Measurements from ENCODE around the gene SMPDL3B. TPM values are rescaled to one million over a fixed set of nuclear protein-coding genes. Genes with fewer than 3 reads are reported as not detected.

Gene SMPDL3B
- total RNA-seq, 2 donors from 2014 or later = 2.0 to 7.7 TPM

DNA sequence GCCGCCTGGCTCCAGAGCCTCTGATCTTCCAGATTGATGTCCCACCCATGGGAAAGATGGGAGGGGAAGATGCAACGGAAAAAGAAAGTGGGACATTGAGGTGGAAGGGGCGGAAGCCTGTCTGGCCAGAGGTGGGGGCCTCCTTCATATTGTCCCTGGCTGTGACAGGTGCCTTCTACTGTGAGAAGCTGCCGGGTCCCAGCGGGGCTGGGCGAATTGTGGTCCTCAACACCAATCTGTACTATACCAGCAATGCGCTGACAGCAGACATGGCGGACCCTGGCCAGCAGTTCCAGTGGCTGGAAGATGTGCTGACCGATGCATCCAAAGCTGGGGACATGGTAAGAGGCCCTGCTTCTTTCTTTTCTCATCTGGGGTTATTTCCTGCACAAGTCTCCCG is 19.4 kb downstream of the SMPDL3B start:
- intact Hi-C loops (cut with DNase I) = no loop called here
- H3K4me1 ChIP-seq (replicated peaks) = no peaks in the 10 kb centered on the region

DNA sequence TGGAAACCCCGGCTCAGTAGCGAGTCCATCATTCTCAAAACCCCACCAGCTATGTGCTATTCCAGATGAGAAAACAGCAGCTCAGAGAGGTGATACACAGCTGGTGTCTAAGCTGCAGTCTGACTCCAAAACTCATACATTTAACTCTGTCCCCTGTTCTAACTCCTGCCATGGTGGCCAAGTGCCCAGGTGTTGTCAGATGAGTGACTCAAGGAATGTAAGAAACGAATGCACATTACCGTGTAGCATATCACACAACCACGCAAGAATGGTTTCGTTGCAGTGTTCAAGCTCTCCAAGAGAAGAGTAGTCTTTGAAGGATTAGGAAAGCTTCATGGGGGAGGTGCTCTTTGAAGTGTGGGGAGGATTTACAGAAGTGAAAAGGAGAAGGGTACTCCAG is 20.3 kb downstream of the SMPDL3B start:
- Histone ChIP-seq H3K4me3 (no peak overlapping the region), H3K36me3 (no peaks in the 10 kb centered on the region), H3K4me1 (replicated peaks) (no peaks in the 10 kb centered on the region), H3K27me3 (replicated peaks; ENCODE audit: insufficient read depth) (no peaks in the 10 kb centered on the region), H3K27ac (no peak overlapping the region), H3K9me3 (no peaks in the 10 kb centered on the region)
- TF ChIP-seq, protein P1, sequence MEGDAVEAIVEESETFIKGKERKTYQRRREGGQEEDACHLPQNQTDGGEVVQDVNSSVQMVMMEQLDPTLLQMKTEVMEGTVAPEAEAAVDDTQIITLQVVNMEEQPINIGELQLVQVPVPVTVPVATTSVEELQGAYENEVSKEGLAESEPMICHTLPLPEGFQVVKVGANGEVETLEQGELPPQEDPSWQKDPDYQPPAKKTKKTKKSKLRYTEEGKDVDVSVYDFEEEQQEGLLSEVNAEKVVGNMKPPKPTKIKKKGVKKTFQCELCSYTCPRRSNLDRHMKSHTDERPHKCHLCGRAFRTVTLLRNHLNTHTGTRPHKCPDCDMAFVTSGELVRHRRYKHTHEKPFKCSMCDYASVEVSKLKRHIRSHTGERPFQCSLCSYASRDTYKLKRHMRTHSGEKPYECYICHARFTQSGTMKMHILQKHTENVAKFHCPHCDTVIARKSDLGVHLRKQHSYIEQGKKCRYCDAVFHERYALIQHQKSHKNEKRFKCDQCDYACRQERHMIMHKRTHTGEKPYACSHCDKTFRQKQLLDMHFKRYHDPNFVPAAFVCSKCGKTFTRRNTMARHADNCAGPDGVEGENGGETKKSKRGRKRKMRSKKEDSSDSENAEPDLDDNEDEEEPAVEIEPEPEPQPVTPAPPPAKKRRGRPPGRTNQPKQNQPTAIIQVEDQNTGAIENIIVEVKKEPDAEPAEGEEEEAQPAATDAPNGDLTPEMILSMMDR (IDR thresholded peaks at IDR 0.05) = no peak
- TF ChIP-seq POLR2A (IDR thresholded peaks at IDR 0.05) (no peak), POLR2AphosphoS5 (IDR thresholded peaks at IDR 0.05) (no peak)
- WGBS = 87% methylated on average over 6 of the region's 6 CpGs
- no peak for DNase-seq (ENCODE audit: low spot score)
- intact Hi-C loops (cut with DNase I) = no loop called here

More for the DNA sequence above, 19.4 kb downstream of the SMPDL3B start:
- 92% methylated on average over 10 of the region's 10 CpGs for WGBS
- no peak for DNase-seq (ENCODE audit: low spot score)
- TF ChIP-seq POLR2AphosphoS5 (IDR thresholded peaks at IDR 0.05) = no peak
- TF ChIP-seq, protein P1 (IDR thresholded peaks at IDR 0.05) = no peak
- TF ChIP-seq POLR2A (IDR thresholded peaks at IDR 0.05) = no peak
- Histone ChIP-seq H3K9me3 (no peaks in the 10 kb centered on the region), H3K36me3 (no peaks in the 10 kb centered on the region), H3K27me3 (replicated peaks; ENCODE audit: insufficient read depth) (no peaks in the 10 kb centered on the region), H3K4me3 (no peak overlapping the region), H3K27ac (no peak overlapping the region)

DNA sequence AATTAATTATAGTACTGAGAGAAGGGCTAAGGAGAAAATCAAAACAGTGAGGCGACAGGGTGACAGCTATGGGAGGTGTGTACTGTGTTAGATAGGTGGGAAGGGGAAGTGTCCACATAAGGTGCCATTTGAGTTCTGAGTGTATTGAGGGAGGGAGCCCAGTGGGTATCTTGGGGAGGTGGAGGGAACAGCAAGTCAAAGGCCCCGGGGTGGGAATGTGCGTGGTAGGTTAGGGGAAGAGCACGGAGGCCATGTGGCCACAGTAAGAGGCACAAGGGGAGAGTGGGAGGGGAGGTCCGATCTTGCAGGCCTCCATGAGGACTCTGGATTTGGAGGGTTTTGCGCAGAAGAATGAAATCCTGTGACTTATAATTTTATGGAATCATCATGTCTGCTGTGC is 22.0 kb downstream of the SMPDL3B start:
- no peaks in the 10 kb centered on the region for H3K9me3 ChIP-seq
- 93% methylated on average over 6 of the region's 6 CpGs for WGBS
- no peaks in the 10 kb centered on the region for H3K36me3 ChIP-seq
- no peak overlapping the region for H3K4me3 ChIP-seq
- H3K27me3 ChIP-seq (replicated peaks; ENCODE audit: insufficient read depth) = no peaks in the 10 kb centered on the region
- no peak for DNase-seq (ENCODE audit: low spot score)
- no peak for TF ChIP-seq POLR2A (IDR thresholded peaks at IDR 0.05)
- TF ChIP-seq, protein P1 (IDR thresholded peaks at IDR 0.05) = no peak
- no peak for TF ChIP-seq POLR2AphosphoS5 (IDR thresholded peaks at IDR 0.05)
- intact Hi-C loops (cut with DNase I) = no loop called here
- H3K27ac ChIP-seq = no peak overlapping the region
- peaks cover 5% of the 10 kb centered on the region for H3K4me1 ChIP-seq (replicated peaks)

DNA sequence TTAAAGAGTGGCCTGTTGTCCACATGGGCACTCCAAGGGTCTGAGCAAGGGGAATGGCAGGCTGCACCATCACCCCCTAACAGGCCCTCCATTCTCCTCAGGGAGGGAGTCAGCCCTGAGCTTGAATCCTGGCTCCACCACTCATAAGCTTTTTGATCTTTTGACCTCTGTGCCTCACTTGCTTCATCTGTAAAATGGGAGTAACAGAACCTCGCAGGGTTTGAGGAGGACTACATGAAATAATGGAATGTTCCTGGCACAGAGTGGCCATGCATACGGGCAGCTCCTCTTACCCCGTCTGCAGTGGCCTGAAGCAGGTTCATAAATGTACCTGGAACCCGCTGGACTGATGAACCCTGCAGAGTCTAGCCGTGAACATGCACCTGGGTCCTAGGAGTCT is 22.9 kb downstream of the SMPDL3B start:
- Histone ChIP-seq H3K9me3 (no peaks in the 10 kb centered on the region), H3K36me3 (no peaks in the 10 kb centered on the region), H3K27ac (no peak overlapping the region), H3K4me3 (no peak overlapping the region), H3K27me3 (replicated peaks; ENCODE audit: insufficient read depth) (no peaks in the 10 kb centered on the region), H3K4me1 (replicated peaks) (peaks cover 5% of the 10 kb centered on the region)
- TF ChIP-seq POLR2A (IDR thresholded peaks at IDR 0.05) = no peak
- TF ChIP-seq, protein P1 (IDR thresholded peaks at IDR 0.05) = no peak
- no peak for TF ChIP-seq POLR2AphosphoS5 (IDR thresholded peaks at IDR 0.05)
- WGBS = 89% methylated on average over 5 of the region's 5 CpGs
- no peak for DNase-seq (ENCODE audit: low spot score)
- intact Hi-C loops (cut with DNase I) = no loop called here

DNA sequence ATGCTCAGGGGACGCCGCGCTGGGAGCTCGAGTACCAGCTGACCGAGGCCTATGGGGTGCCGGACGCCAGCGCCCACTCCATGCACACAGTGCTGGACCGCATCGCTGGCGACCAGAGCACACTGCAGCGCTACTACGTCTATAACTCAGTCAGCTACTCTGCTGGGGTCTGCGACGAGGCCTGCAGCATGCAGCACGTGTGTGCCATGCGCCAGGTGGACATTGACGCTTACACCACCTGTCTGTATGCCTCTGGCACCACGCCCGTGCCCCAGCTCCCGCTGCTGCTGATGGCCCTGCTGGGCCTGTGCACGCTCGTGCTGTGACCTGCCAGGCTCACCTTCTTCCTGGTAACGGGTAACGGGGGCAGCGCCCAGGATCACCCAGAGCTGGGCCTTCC is 23.7 kb downstream of the SMPDL3B start:
- no peak overlapping the region for H3K27ac ChIP-seq
- H3K4me1 ChIP-seq (replicated peaks) = peaks cover 5% of the 10 kb centered on the region
- WGBS = 93% methylated on average over 26 of the region's 26 CpGs

More for the DNA sequence above, 23.7 kb downstream of the SMPDL3B start:
- Histone ChIP-seq H3K27me3 (replicated peaks; ENCODE audit: insufficient read depth) (no peaks in the 10 kb centered on the region), H3K9me3 (no peaks in the 10 kb centered on the region), H3K36me3 (no peaks in the 10 kb centered on the region), H3K4me3 (no peak overlapping the region)
- DNase-seq (ENCODE audit: low spot score) = no peak
- intact Hi-C loops (cut with DNase I) = no loop called here
- TF ChIP-seq, protein P1 (IDR thresholded peaks at IDR 0.05) = no peak
- TF ChIP-seq POLR2AphosphoS5 (IDR thresholded peaks at IDR 0.05) = no peak
- no peak for TF ChIP-seq POLR2A (IDR thresholded peaks at IDR 0.05)

Measured in prostate gland (tissue), 2 donors.